Measurements from ENCODE around the gene SHE.

DNA sequence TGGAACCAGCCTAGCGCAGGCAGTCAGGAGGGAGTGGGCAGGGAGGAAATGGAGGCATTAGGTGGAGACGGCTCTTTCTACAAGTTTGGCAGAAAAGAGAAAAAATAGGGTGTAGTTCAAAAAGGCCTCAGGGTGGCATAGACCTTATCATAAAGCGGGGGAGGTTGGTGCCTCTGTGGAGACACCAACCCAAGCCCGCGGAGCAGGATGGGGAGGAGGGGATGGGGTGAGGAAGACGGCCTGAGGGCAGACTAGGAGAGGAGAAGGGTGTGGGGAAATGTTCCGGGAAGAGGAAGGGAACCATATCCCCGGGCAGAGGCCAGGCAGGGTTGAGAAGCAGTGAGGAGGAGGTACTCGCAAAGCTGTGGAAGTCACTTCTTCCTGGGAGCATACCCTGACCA, 17.4 kb upstream of the SHE start:
- TF ChIP-seq CTCF (conservative IDR thresholded peaks at IDR 0.05 in 1 of 2, IDR thresholded peaks at IDR 0.05 in 1 of 2; ENCODE audit: low read depth in 1 of 2, low read length in 2 of 2) (no peak), EZH2 (IDR thresholded peaks at IDR 0.05; ENCODE audit: low read length, missing control alignments) (no peak)

Data from fibroblast of lung (primary cell).